NCI-H187 (cell line): Measurements from ENCODE around the gene SORCS2.
"Not testable (repeated sequence)": the region's sequence is repeated elsewhere in the genome, so short reads cannot be mapped to it uniquely, and the experiment has no call there.

Source experiments
- DNase-seq, 2 experiments: peaks; one replicate each; lab custom pipeline; 2025; lab: John Stamatoyannopoulos, UW

SORCS2 gene

GRCh38 chr4:7552466-7552865 is 360.1 kb downstream of the SORCS2 start:
- no peak for DNase-seq

- no peak for DNase-seq
Observed at GRCh38 chr4:7553280-7553679, 360.9 kb downstream of the SORCS2 start.

GRCh38 chr4:7554905-7555304 is 362.6 kb downstream of the SORCS2 start:
- no peak for DNase-seq

GRCh38 chr4:7556558-7556957 is 364.2 kb downstream of the SORCS2 start:
- no peak for DNase-seq

- DNase-seq: no peak
Observed at GRCh38 chr4:7557456-7557855, 365.1 kb downstream of the SORCS2 start.

GRCh38 chr4:7558436-7558835 is 366.1 kb downstream of the SORCS2 start:
- no peak for DNase-seq

GRCh38 chr4:7559316-7559715 is 367.0 kb downstream of the SORCS2 start:
- DNase-seq: no peak

GRCh38 chr4:7559741-7560395 is 367.5 kb downstream of the SORCS2 start:
- no peak for DNase-seq

GRCh38 chr4:7561557-7561956 is 369.2 kb downstream of the SORCS2 start:
- DNase-seq: no peak

GRCh38 chr4:7564242-7564641 is 371.9 kb downstream of the SORCS2 start:
- no peak for DNase-seq

- DNase-seq: no peak
Observed at GRCh38 chr4:7565483-7565882, 373.1 kb downstream of the SORCS2 start.

GRCh38 chr4:7569810-7570783 is 377.8 kb downstream of the SORCS2 start:
- no peak for DNase-seq

- DNase-seq: no peak
Observed at GRCh38 chr4:7571001-7571400, 378.7 kb downstream of the SORCS2 start.

- no peak for DNase-seq
Observed at GRCh38 chr4:7571701-7572100, 379.4 kb downstream of the SORCS2 start.

- DNase-seq: no peak
Observed at GRCh38 chr4:7572894-7573293, 380.6 kb downstream of the SORCS2 start.

GRCh38 chr4:7573576-7574091 is 381.3 kb downstream of the SORCS2 start:
- no peak for DNase-seq

GRCh38 chr4:7574287-7575014 is 382.1 kb downstream of the SORCS2 start:
- DNase-seq: no peak

GRCh38 chr4:7575426-7575825 is 383.1 kb downstream of the SORCS2 start:
- no peak for DNase-seq

- DNase-seq: not testable (repeated sequence)
Observed at GRCh38 chr4:7577361-7578039, 385.2 kb downstream of the SORCS2 start.

- DNase-seq: no peak
Observed at GRCh38 chr4:7581477-7581876, 389.1 kb downstream of the SORCS2 start.

GRCh38 chr4:7582313-7583097 is 390.2 kb downstream of the SORCS2 start:
- no peak for DNase-seq
